GM12878 (cell line): ENCODE measurements around the gene KCTD12. TPM values are rescaled to one million over a fixed set of nuclear protein-coding genes. Genes with fewer than 3 reads are reported as not detected.
A peak's percentile ranks its signal among the peaks of the same experiment; 100 is the strongest.

Source experiments
- ATAC-seq: fragments of 200-7000 bp; cut with Tn5 transposase; 3 replicates; pipeline ENCODE4 v1.9.1; 2020; ENCODE audit warnings: mild to moderate bottlenecking, moderate library complexity
- BruUV-seq: library from RNA; stranded (reverse); fragments of 400-500 nt; replicated peaks from 2 replicates; lab custom pipeline; 2021; lab: Mats Ljungman, UMichigan
- CTCF ChIA-PET: fragments of 300-600 bp; sonication (Branson Sonifier 250); formaldehyde crosslinking; extraction: SDS; loops from one replicate; lab custom pipeline; 2021; ENCODE audit warnings: inconsistent platforms; lab: Yijun Ruan, JAX
- POLR2A ChIA-PET: fragments of 350-600 bp; formaldehyde crosslinking; extraction: SDS; loops from one replicate; lab custom pipeline; 2021; ENCODE audit warnings: inconsistent platforms; lab: Charles Lee
- RAD21 ChIA-PET: fragments of 300-600 bp; sonication (Branson Sonifier 250); formaldehyde crosslinking; loops from one replicate; lab custom pipeline; 2023; ENCODE audit warnings: antibody characterized with exemption; ENCODE audit not compliant: unreplicated experiment; lab: Charles Lee
- SMC1A ChIA-PET: fragments of 300-600 bp; sonication (Branson Sonifier 250); formaldehyde crosslinking; loops from one replicate; lab custom pipeline; 2023; ENCODE audit not compliant: unreplicated experiment, uncharacterized antibody; lab: Charles Lee
- DNase-seq: peaks from one replicate; pipeline ENCODE4 v3.0.0-alpha.2; 2011; ENCODE audit warnings: low read depth, low spot score
- FAIRE-seq: peaks from 3 replicates; lab custom pipeline; 2011; peaks lifted over from hg19 to GRCh38; lab: Jason Lieb, UNC
- H2AFZ ChIP-seq: 2 replicates; pipeline ENCODE4 v1.6.0; 2011; ENCODE audit warnings: low read depth, low read length, control low read depth; ENCODE audit not compliant: control insufficient read depth
- H3K27ac ChIP-seq: 2 replicates; pipeline ENCODE4 v1.5.1; 2011; ENCODE audit warnings: control low read depth; ENCODE audit not compliant: control insufficient read depth, insufficient read depth
- H3K27me3 ChIP-seq, 2 experiments: replicated peaks in 1 of 2; 2 replicates each; pipeline versions ENCODE4 v1.6.0 to v1.6.1; 2011; ENCODE audit warnings: low read length in 1 of 2; ENCODE audit not compliant: control insufficient read depth in 2 of 2, insufficient read depth in 2 of 2
- H3K36me3 ChIP-seq, 2 experiments: 2 replicates each; pipeline ENCODE4 v1.5.1; 2011; ENCODE audit warnings: low read length in 1 of 2; ENCODE audit not compliant: control insufficient read depth in 2 of 2, insufficient read depth in 2 of 2
- H3K4me1 ChIP-seq: 2 replicates; pipeline ENCODE4 v1.6.1; 2011; ENCODE audit warnings: mild to moderate bottlenecking, low read length, moderate library complexity, mixed read lengths; ENCODE audit not compliant: control insufficient read depth, insufficient read depth
- H3K4me2 ChIP-seq: 2 replicates; pipeline ENCODE4 v1.6.0; 2011; ENCODE audit warnings: control low read depth; ENCODE audit not compliant: control insufficient read depth, insufficient read depth
- H3K4me3 ChIP-seq: fragments of 200-600 bp; sonication (generic); 2 replicates; pipeline ENCODE4 v1.5.1; 2016
- H3K79me2 ChIP-seq: 2 replicates; pipeline ENCODE4 v1.6.0; 2011; ENCODE audit warnings: low read length; ENCODE audit not compliant: control insufficient read depth, insufficient read depth
- H3K9ac ChIP-seq: 2 replicates; pipeline ENCODE4 v1.8.0; 2011; ENCODE audit warnings: low read length, control low read depth, mixed read lengths; ENCODE audit not compliant: control insufficient read depth, insufficient read depth
- H3K9me3 ChIP-seq: replicated peaks from 3 replicates; pipeline ENCODE4 v1.5.1; 2011; ENCODE audit warnings: mild to moderate bottlenecking, low read length; ENCODE audit not compliant: control insufficient read depth, insufficient read depth
- H4K20me1 ChIP-seq: 2 replicates; pipeline ENCODE4 v1.6.0; 2011; ENCODE audit not compliant: control insufficient read depth, insufficient read depth
- CEBPB ChIP-seq, 2 experiments: fragments of 150-350 bp in 1 of 2; IDR thresholded peaks; 2 replicates each; pipeline ENCODE4 v1.6.1; 2012 to 2014; ENCODE audit warnings: low read depth in 2 of 2, low read length in 2 of 2, borderline replicate concordance in 1 of 2, inconsistent platforms in 1 of 2
- MYC ChIP-seq: IDR thresholded peaks from 2 replicates; pipeline ENCODE4 v1.6.1; 2011; ENCODE audit warnings: mild to moderate bottlenecking, low read length, moderate library complexity, inconsistent platforms; ENCODE audit not compliant: insufficient read depth, insufficient replicate concordance, insufficient read length, severe bottlenecking
- NFIC ChIP-seq: IDR thresholded peaks from 2 replicates; pipeline ENCODE4 v1.6.1; 2012; ENCODE audit warnings: low read depth, mild to moderate bottlenecking, inconsistent platforms, low read length, moderate library complexity
- SREBF2 ChIP-seq: IDR thresholded peaks from 2 replicates; pipeline ENCODE4 v1.6.1; 2012; ENCODE audit warnings: mild to moderate bottlenecking, low read length
- STAT1 ChIP-seq: fragments of 450-650 bp; conservative IDR thresholded peaks from 2 replicates; pipeline ENCODE4 v1.6.1; 2014; ENCODE audit warnings: antibody characterized with exemption, mild to moderate bottlenecking
- WGBS: methylation state at CpG from one replicate; pipeline ENCODE4 v1.1.6; 2016; ENCODE audit warnings: low lambda C conversion rate; ENCODE audit not compliant: insufficient replicate concordance, insufficient coverage; ENCODE audit errors: missing lambda C conversion rate; 5-methylcytosine and 5-hydroxymethylcytosine counted together
- in situ Hi-C: fragments of 300-500 bp; cut with MboI; formaldehyde crosslinking; loops from 9 replicates; pipeline ENCODE4 v1.14.3; 2018; ENCODE audit warnings: mixed read lengths
- intact Hi-C: fragments of 100-400 bp; cut with micrococcal nuclease; formaldehyde crosslinking; loops from one replicate; pipeline ENCODE4 v1.14.2; 2022; ENCODE audit not compliant: unreplicated experiment
- polyA plus RNA-seq, 11 experiments: library from polyadenylated mRNA; depleted of rRNA in 4 of 11; unstranded in 6 of 11; stranded (reverse) in 5 of 11; fragments of >200 nt; fragmentation: Nextera tagmentation in 4 of 11; fragmentation: Illumina TruSeq in 1 of 11; extraction: Ambion mirVana in 4 of 11; extraction: Trizol in 1 of 11; gene quantifications; 1 replicate in 1 of 11; 2 replicates in 10 of 11; pipeline versions ENCODE4 v1.2.1 to v1.2.3, GENCODE V29; 2011 to 2016; ENCODE audit warnings: inconsistent platforms in 2 of 11, missing spikeins in 2 of 11, low read depth in 1 of 11
- total RNA-seq, 4 experiments: library from RNA; depleted of rRNA in 3 of 4; stranded (reverse); fragments of >200 nt in 3 of 4; fragmentation: Illumina TruSeq in 1 of 4; extraction: Trizol in 1 of 4; gene quantifications; 2 replicates each; pipeline versions ENCODE4 v1.2.1 to v1.2.3, GENCODE V29; 2013 to 2021
- TF ChIP-seq, protein P1 (sequence below): IDR thresholded peaks from 2 replicates; pipeline ENCODE4 v1.6.1; 2011; ENCODE audit warnings: borderline replicate concordance, low read depth, mild to moderate bottlenecking, moderate library complexity, low read length; ENCODE audit not compliant: insufficient read depth, poor library complexity, severe bottlenecking
- TF ChIP-seq, protein P2 (sequence below): fragments of 450-650 bp; IDR thresholded peaks from 2 replicates; pipeline ENCODE4 v1.6.1; 2017; ENCODE audit warnings: mild to moderate bottlenecking, low read depth, inconsistent platforms; ENCODE audit not compliant: poor library complexity, severe bottlenecking

The KCTD12 gene
- total and polyA plus RNA-seq, 10 of the 15 experiments (the other 5 are each of a cell fraction or from before 2014, with no cell fraction given), result 0.24 to 2.9 (median 0.92) TPM

DNA sequence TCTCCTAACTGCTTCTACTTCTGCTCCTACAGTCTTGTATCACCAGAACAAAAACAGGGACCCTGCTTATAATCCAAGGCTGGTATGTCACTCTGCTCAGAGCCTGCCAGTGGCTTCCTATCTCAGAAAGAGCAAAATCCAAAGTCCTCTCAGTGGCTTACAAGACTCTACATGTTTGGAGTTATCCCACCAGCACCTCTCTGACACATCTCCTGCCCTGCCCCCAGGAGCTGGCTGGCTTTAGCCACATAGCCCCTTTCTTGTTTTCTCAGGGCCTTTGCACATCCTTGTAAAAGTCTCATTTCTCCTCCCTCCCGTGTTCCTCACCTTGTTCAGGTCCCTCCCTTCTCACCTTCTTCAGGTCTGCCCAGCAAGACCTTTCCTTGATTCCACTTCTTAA is 2.2 kb upstream of the KCTD12 start (continued):
- no peak for TF ChIP-seq NFIC
- TF ChIP-seq, protein P1, sequence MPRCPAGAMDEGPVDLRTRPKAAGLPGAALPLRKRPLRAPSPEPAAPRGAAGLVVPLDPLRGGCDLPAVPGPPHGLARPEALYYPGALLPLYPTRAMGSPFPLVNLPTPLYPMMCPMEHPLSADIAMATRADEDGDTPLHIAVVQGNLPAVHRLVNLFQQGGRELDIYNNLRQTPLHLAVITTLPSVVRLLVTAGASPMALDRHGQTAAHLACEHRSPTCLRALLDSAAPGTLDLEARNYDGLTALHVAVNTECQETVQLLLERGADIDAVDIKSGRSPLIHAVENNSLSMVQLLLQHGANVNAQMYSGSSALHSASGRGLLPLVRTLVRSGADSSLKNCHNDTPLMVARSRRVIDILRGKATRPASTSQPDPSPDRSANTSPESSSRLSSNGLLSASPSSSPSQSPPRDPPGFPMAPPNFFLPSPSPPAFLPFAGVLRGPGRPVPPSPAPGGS, result no peak

DNA sequence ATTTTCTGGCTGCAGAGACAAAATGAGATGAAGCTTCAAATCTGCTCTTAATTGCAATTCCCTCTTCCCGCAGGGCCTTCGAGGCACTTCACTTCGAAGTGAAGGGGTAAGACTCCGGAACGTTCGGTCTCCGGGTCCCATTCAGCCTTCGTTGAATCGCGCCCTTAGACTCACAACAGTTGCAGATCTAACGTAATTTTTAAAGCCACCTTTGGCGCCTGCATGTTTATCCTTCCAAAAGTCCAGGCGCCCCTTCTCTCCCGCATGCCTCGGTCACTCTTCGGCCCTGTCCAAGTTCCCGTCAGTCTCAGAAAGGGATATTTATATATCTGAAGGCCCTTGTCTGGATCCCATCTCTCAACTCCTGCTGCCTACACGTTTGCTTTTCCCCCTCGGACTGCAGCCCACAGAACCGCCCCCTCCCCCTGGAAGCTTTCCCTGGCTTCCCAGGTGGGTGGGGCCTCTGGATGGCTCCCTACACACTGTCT is 915 bp upstream of the KCTD12 start:
- H3K4me3 ChIP-seq, result peak overlapping the region; percentile 72; the same call in 1 of the 2 replicates
- H3K4me1 ChIP-seq, result no peaks in the 10 kb centered on the region
- in situ Hi-C loops, result no loop called here
- H3K27me3 ChIP-seq, result peaks cover 0 to 4% of the 10 kb centered on the region in 2 experiments; a peak in 2 of 4 replicates
- H3K79me2 ChIP-seq, result no peaks in the 10 kb centered on the region
- H3K4me2 ChIP-seq, result no peak overlapping the region
- WGBS, result 84% methylated on average over 20 of the region's 20 CpGs
- ChIA-PET RAD21 (interaction anchor here (1.9 kb wide), 1 partner anchor 17 kb away, joined by 11 read pairs; no protein-coding TSS in a partner anchor), POLR2A (no interaction called here), CTCF (interaction anchor here (1.4 kb wide), 1 partner anchor 17 kb away, joined by 3 read pairs; no protein-coding TSS in a partner anchor), SMC1A (no interaction called here)
- H3K9ac ChIP-seq, result no peak overlapping the region
- H3K36me3 ChIP-seq, result no peaks in the 10 kb centered on the region
- no peaks in the 10 kb centered on the region; the same call in 2 of the 3 replicates for H3K9me3 ChIP-seq
- H2AFZ ChIP-seq, result no peak overlapping the region
- no peaks in the 10 kb centered on the region for H4K20me1 ChIP-seq
- H3K27ac ChIP-seq, result no peak overlapping the region
- DNase-seq (no peak), ATAC-seq (no peak), FAIRE-seq (no peak)
- no peak for TF ChIP-seq STAT1
- TF ChIP-seq MYC, result no peak
- TF ChIP-seq, protein P2, sequence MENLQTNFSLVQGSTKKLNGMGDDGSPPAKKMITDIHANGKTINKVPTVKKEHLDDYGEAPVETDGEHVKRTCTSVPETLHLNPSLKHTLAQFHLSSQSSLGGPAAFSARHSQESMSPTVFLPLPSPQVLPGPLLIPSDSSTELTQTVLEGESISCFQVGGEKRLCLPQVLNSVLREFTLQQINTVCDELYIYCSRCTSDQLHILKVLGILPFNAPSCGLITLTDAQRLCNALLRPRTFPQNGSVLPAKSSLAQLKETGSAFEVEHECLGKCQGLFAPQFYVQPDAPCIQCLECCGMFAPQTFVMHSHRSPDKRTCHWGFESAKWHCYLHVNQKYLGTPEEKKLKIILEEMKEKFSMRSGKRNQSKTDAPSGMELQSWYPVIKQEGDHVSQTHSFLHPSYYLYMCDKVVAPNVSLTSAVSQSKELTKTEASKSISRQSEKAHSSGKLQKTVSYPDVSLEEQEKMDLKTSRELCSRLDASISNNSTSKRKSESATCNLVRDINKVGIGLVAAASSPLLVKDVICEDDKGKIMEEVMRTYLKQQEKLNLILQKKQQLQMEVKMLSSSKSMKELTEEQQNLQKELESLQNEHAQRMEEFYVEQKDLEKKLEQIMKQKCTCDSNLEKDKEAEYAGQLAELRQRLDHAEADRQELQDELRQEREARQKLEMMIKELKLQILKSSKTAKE, result no peak
- no peak for TF ChIP-seq CEBPB (IDR thresholded peaks at IDR 0.05; ENCODE audit: borderline replicate concordance in 1 of 2, low read depth in 2 of 2, low read length in 2 of 2)
- TF ChIP-seq SREBF2, result no peak
- BruUV-seq, result no TSS peak
- intact Hi-C loops, result no loop called here
